Thyroid gland (tissue), 4 donors: ENCODE data around the gene SMOC1.

Experiments used
- POLR2A ChIP-seq, 2 donors: fragments of 450-650 bp; IDR thresholded peaks; one replicate each; pipeline ENCODE4 v1.6.1; 2017; ENCODE audit warnings: antibody characterized with exemption in 2 of 2, mild to moderate bottlenecking in 2 of 2, moderate library complexity in 1 of 2
- TF ChIP-seq, protein P1 (sequence below), 6 experiments: fragments of 200-600 bp in 3 of 6; fragments of 450-650 bp in 3 of 6; sonication (generic) in 3 of 6; IDR thresholded peaks; one replicate each; pipeline ENCODE4 v1.5.1; 2016 to 2019; ENCODE audit warnings: antibody characterized with exemption in 6 of 6, mild to moderate bottlenecking in 2 of 6, inconsistent platforms in 1 of 6, moderate library complexity in 1 of 6

DNA sequence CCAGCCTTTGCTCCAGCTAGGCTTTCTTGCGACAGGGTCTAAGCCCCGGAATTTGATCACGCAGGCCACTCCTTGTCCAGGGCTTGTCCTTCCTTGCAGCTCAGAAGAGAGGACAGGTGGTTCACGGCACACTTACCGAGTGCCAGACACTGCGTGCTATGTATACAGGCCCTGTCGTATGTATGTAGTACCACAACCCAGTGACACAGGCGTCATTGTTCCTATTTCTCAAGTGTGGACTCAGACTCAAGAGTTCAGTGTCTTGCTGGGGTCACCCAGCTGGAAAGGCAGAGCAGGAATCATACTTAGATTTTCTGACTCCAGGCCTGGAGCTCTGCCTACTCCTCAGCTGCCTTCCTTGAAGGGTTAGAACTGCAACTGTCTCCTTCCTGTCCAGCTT lies 153.9 kb downstream of the SMOC1 start:
- TF ChIP-seq, protein P1, sequence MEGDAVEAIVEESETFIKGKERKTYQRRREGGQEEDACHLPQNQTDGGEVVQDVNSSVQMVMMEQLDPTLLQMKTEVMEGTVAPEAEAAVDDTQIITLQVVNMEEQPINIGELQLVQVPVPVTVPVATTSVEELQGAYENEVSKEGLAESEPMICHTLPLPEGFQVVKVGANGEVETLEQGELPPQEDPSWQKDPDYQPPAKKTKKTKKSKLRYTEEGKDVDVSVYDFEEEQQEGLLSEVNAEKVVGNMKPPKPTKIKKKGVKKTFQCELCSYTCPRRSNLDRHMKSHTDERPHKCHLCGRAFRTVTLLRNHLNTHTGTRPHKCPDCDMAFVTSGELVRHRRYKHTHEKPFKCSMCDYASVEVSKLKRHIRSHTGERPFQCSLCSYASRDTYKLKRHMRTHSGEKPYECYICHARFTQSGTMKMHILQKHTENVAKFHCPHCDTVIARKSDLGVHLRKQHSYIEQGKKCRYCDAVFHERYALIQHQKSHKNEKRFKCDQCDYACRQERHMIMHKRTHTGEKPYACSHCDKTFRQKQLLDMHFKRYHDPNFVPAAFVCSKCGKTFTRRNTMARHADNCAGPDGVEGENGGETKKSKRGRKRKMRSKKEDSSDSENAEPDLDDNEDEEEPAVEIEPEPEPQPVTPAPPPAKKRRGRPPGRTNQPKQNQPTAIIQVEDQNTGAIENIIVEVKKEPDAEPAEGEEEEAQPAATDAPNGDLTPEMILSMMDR (IDR thresholded peaks at IDR 0.05): no peak
- TF ChIP-seq POLR2A (IDR thresholded peaks at IDR 0.05): no peak
